Endothelial cell of umbilical vein (primary cell): Measurements from ENCODE around the gene MAEA.

Experiments
- CTCF ChIP-seq, 2 donors: IDR thresholded peaks; 1 replicate in 1 of 2; 2 replicates in 1 of 2; pipeline ENCODE4 v1.5.1; 2011; ENCODE audit warnings: low read length in 2 of 2, mild to moderate bottlenecking in 2 of 2, moderate library complexity in 2 of 2, control low read depth in 1 of 2, inconsistent platforms in 1 of 2, low read depth in 1 of 2; ENCODE audit not compliant: insufficient read depth in 1 of 2; ENCODE audit errors: extremely low read depth in 1 of 2
- EZH2 ChIP-seq: IDR thresholded peaks from 2 replicates; pipeline ENCODE4 v1.6.1; 2012; ENCODE audit warnings: borderline replicate concordance, low read depth, mild to moderate bottlenecking, moderate library complexity, low read length, inconsistent platforms; ENCODE audit not compliant: severe bottlenecking
- MAX ChIP-seq: IDR thresholded peaks from 2 replicates; pipeline ENCODE4 v1.6.1; 2011; ENCODE audit not compliant: insufficient read depth, insufficient read length
- POLR2A ChIP-seq: IDR thresholded peaks from 2 replicates; pipeline ENCODE4 v1.6.1; 2012; ENCODE audit warnings: low read depth, mild to moderate bottlenecking, control low read depth, low read length
- POLR2AphosphoS5 ChIP-seq: IDR thresholded peaks from 2 replicates; pipeline ENCODE4 v1.6.1; 2012; ENCODE audit warnings: low read depth, mild to moderate bottlenecking, control low read depth, low read length, moderate library complexity; ENCODE audit not compliant: insufficient read depth

GRCh38 chr4:1370321-1371124 lies 80.8 kb downstream of the MAEA start:
- no peak for TF ChIP-seq CTCF (IDR thresholded peaks at IDR 0.05; ENCODE audit: extremely low read depth in 1 of 2, insufficient read depth in 1 of 2, low read depth in 1 of 2, low read length in 2 of 2)
- no peak for TF ChIP-seq MAX
- no peak for TF ChIP-seq POLR2AphosphoS5
- TF ChIP-seq EZH2 = no peak
- TF ChIP-seq POLR2A = no peak
